Psoas muscle (tissue), 8 donors: ENCODE results near the gene LMO3. TPM values are rescaled to one million over a fixed set of nuclear protein-coding genes. Genes with fewer than 3 reads are reported as not detected.
"Not testable (repeated sequence)": the region's sequence is repeated elsewhere in the genome, so short reads cannot be mapped to it uniquely, and the experiment has no call there.

Experiments
- ATAC-seq, 4 donors: fragments of 200-7000 bp; cut with Tn5 transposase; one replicate each; pipeline ENCODE4 v1.9.1; 2020; ENCODE audit warnings: moderate library complexity in 3 of 4, mild to moderate bottlenecking in 2 of 4
- DNase-seq, 2 donors: peaks; one replicate each; pipeline ENCODE4 v3.0.0-alpha.2; 2020
- H3K27ac ChIP-seq: fragments of 200-600 bp; one replicate; pipeline ENCODE4 v1.8.0; 2022
- H3K27me3 ChIP-seq, 3 donors: fragments of 200-600 bp in 1 of 3; one replicate each; pipeline versions ENCODE4 v1.6.1 to v1.8.0; 2013 to 2022; ENCODE audit warnings: low read length in 2 of 3, mild to moderate bottlenecking in 2 of 3, moderate library complexity in 1 of 3; ENCODE audit not compliant: insufficient read depth in 3 of 3
- H3K36me3 ChIP-seq, 2 donors: fragments of 200-600 bp in 1 of 2; one replicate each; pipeline versions ENCODE4 v1.6.1 to v1.8.0; 2013 to 2022; ENCODE audit warnings: low read depth in 1 of 2, mild to moderate bottlenecking in 1 of 2, moderate library complexity in 1 of 2; ENCODE audit not compliant: insufficient read depth in 1 of 2
- H3K4me1 ChIP-seq: fragments of 200-600 bp; one replicate; pipeline ENCODE4 v1.8.0; 2022
- H3K4me3 ChIP-seq: fragments of 200-600 bp; one replicate; pipeline ENCODE4 v1.8.0; 2022; ENCODE audit warnings: mild to moderate bottlenecking
- H3K9me3 ChIP-seq: fragments of 200-600 bp; one replicate; pipeline ENCODE4 v1.8.0; 2022
- WGBS, 3 donors: extraction: QIAGEN DNeasy Blood & Tissue Kit; methylation state at CpG; one replicate each; pipeline versions ENCODE4 v1.1.6 to v1.1.7; 2013; 5-methylcytosine and 5-hydroxymethylcytosine counted together
- intact Hi-C, 2 donors: fragments of 100-400 bp; cut with DNase I; formaldehyde crosslinking; loops; one replicate each; pipeline versions ENCODE4 v1.11.0 to v1.14.2; 2022
- polyA plus RNA-seq, 3 donors: library from polyadenylated mRNA; stranded (reverse); fragments of 200-250 nt; gene quantifications; one replicate each; pipeline ENCODE4 v1.2.3, GENCODE V29; 2013
- total RNA-seq, 4 donors: library from RNA; stranded (reverse); fragmentation: NEBNext Ultra II Directional in 2 of 4; extraction: Animal tissue kit (Norgen Biotek cat#: 25700) in 2 of 4; gene quantifications; one replicate each; pipeline versions ENCODE4 v1.2.1 to v1.2.4, GENCODE V29; 2021 to 2023
- TF ChIP-seq, protein P1 (sequence below): fragments of 200-600 bp; IDR thresholded peaks from one replicate; pipeline ENCODE4 v1.8.0; 2022; ENCODE audit warnings: antibody characterized with exemption
- donor health status: healthy with polysubstance abuse.
- donor health status: DM: no; HTN: no; CAD: no; lungs with moderate emphysema.
- donor health status: Bipolar disorder and iron deficiency.
- donor health status: healthy.
- donor health status: DM: yes; HTN: yes; CAD: no.
- donor health status: DM: no; HTN: no; CAD: no.
- donor health status: DM: no; HTN: no; CAD: no.
- donor health status: DM: yes; HTN: yes; CAD: no.

Gene LMO3
- total and polyA plus RNA-seq, 7 donors, result 0.10 to 2.8 (median 0.74) TPM

DNA sequence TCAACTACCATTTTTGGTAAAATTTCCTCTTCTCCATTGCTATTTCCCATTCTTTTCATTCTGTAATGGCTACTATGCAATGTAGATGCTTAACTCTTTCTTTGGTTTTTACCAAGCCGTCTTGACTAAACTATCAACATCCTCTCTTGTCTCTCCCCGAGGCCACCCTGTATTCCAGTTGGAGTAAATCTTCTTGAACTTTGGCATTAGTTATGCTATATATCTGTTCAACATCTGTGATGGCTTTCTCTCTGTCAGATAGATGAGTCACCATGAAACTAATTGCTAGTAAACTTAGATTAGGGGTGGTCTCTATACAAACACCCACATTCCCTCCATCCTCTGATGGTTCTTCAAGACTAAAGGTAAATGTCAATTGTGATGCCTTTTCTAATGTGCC is 63.4 kb downstream of the LMO3 start:
- ATAC-seq, result no peak

DNA sequence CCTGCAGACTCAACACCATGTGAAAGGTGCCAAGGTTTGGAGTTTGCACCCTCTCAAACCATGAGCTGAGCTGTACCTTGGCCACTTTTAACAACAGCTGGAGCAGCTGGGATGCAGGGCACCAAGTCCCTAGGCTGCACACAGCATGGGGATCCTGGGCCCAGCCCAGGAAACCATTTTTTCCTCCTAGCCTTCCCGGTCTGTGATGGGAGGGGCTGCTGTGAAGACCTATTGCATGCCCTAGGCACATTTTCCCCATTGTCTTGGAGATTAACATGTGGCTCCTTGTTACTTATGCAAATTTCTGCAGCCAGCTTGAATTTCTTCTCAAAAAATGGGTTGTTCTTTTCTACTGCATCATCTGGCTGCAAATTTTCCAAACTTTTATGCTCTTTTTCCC is 68.3 kb downstream of the LMO3 start:
- ATAC-seq, H3K4me1 ChIP-seq, H3K27ac ChIP-seq, H3K4me3 ChIP-seq, DNase-seq, intact Hi-C loops, H3K9me3 ChIP-seq, H3K27me3 ChIP-seq, H3K36me3 ChIP-seq: not testable (repeated sequence)
- 58 to 73% (median 71%) methylated on average over 1 of the region's 1 CpG for WGBS, 3 donors

More for the DNA sequence above, 63.4 kb downstream of the LMO3 start:
- intact Hi-C loops, result no loop called here
- Histone ChIP-seq H3K27me3 (peaks cover 0 to 3% (median 0%) of the 10 kb centered on the region in 3 donors), H3K27ac (no peak overlapping the region), H3K9me3 (no peaks in the 10 kb centered on the region), H3K4me3 (no peak overlapping the region), H3K36me3 (no peaks in the 10 kb centered on the region), H3K4me1 (no peaks in the 10 kb centered on the region)
- TF ChIP-seq, protein P1, sequence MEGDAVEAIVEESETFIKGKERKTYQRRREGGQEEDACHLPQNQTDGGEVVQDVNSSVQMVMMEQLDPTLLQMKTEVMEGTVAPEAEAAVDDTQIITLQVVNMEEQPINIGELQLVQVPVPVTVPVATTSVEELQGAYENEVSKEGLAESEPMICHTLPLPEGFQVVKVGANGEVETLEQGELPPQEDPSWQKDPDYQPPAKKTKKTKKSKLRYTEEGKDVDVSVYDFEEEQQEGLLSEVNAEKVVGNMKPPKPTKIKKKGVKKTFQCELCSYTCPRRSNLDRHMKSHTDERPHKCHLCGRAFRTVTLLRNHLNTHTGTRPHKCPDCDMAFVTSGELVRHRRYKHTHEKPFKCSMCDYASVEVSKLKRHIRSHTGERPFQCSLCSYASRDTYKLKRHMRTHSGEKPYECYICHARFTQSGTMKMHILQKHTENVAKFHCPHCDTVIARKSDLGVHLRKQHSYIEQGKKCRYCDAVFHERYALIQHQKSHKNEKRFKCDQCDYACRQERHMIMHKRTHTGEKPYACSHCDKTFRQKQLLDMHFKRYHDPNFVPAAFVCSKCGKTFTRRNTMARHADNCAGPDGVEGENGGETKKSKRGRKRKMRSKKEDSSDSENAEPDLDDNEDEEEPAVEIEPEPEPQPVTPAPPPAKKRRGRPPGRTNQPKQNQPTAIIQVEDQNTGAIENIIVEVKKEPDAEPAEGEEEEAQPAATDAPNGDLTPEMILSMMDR, result no peak
- 64 to 78% (median 67%) methylated on average over 2 of the region's 2 CpGs for WGBS, 3 donors
- no peak for DNase-seq

DNA sequence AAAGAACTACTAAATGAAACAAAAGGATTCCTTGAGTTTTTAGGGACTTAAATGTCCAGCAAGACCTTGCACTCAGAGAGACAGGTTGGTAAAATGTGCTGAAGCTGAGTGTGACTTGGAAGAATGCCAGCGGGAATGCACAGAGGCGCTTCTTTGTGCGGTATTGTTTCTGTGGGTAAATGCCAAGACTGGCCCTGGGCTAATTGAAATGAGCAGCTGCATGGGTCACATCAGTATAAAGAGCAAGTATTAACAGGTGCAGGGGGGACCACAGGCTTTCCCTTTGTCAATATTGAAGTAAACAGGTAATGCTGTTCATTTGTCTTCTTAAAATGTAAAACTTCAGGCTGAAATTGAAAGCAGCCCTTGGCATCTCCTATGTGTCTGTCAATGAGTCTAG is 74.3 kb downstream of the LMO3 start:
- no peaks in the 10 kb centered on the region for H3K9me3 ChIP-seq
- H3K27me3 ChIP-seq, result peaks cover 0 to 2% (median 0%) of the 10 kb centered on the region in 3 donors
- no peak overlapping the region for H3K27ac ChIP-seq
- ATAC-seq, result no peak
- H3K36me3 ChIP-seq, result no peaks in the 10 kb centered on the region
- intact Hi-C loops, result no loop called here
- TF ChIP-seq, protein P1, result no peak
- no peak for DNase-seq
- WGBS, 3 donors, result 23 to 30% (median 29%) methylated on average over 3 of the region's 3 CpGs
- no peak overlapping the region for H3K4me3 ChIP-seq
- H3K4me1 ChIP-seq, result no peaks in the 10 kb centered on the region

DNA sequence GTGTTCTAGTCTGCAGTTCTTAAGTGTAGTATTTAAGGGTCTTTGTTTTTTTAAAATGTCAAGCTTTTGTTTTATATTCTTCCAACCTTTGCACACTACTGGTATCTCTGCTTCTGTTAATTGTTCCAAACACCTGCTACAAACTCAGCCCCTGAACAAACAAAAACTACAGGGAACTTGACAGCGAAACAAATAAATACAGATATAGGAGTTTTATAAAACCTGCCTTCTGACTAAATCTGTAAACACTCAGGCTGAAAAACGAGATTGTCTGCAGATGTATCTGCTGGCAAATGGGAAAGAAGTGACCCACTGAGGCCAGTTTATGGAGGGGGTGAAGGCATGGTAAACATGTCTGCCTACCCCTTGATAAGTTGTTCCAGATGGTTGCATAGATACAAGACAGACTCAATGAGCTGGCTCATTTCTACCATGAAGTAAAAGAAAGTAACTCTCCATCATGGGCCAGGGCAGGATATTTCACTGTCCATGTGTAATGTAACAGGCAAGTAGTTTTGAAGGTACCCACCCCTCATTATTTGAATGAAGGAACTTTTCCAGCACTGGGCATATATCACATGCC is 75.6 kb downstream of the LMO3 start:
- 63 to 71% (median 66%) methylated on average over 2 of the region's 2 CpGs for WGBS, 3 donors
- no peaks in the 10 kb centered on the region for H3K9me3 ChIP-seq
- DNase-seq, result no peak
- no peak overlapping the region for H3K4me3 ChIP-seq
- intact Hi-C loops, result no loop called here
- ATAC-seq, result no peak
- H3K36me3 ChIP-seq, result no peaks in the 10 kb centered on the region
- no peaks in the 10 kb centered on the region for H3K4me1 ChIP-seq
- H3K27me3 ChIP-seq, result peaks cover 0 to 2% (median 0%) of the 10 kb centered on the region in 3 donors
- H3K27ac ChIP-seq, result no peak overlapping the region
- TF ChIP-seq, protein P1, result no peak

DNA sequence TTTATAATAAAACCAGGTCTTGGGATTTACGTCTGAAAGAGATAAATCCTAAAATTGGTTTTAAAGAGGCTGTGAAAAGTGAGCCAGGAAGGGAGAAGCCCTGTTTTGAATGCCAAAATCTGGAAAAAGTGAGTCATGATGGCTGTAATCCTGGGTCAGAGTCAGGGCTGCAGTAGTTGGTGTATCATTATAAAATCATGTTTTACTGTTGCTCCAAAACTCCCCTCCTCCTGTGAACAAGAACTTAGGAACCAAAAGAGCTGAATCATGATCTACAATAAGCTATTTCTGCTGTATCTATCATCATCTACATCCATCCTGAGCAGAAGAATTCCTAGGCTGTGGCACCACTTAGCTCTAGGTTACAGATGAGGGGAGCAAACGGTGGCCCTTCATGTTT is 79.3 kb downstream of the LMO3 start:
- Histone ChIP-seq H3K27ac (no peak overlapping the region), H3K4me3 (no peak overlapping the region), H3K4me1 (no peaks in the 10 kb centered on the region), H3K36me3 (no peaks in the 10 kb centered on the region), H3K9me3 (no peaks in the 10 kb centered on the region), H3K27me3 (peaks cover 0 to 2% (median 0%) of the 10 kb centered on the region in 3 donors)
- intact Hi-C loops, result no loop called here
- 38 to 47% (median 44%) methylated on average over 2 of the region's 2 CpGs for WGBS, 3 donors
- DNase-seq (no peak), ATAC-seq (no peak)
- TF ChIP-seq, protein P1, result no peak
